GM12874 (cell line): ENCODE results near the gene SESN2.

Source experiments
- TF ChIP-seq, protein P1 (sequence below): IDR thresholded peaks from 2 replicates; pipeline ENCODE4 v1.5.1; 2011; ENCODE audit warnings: low read depth, mild to moderate bottlenecking, control low read depth, low read length, moderate library complexity; ENCODE audit not compliant: insufficient read depth

The SESN2 gene

GRCh38 chr1:28326515-28326914 is 67.2 kb downstream of the SESN2 start:
- TF ChIP-seq, protein P1, sequence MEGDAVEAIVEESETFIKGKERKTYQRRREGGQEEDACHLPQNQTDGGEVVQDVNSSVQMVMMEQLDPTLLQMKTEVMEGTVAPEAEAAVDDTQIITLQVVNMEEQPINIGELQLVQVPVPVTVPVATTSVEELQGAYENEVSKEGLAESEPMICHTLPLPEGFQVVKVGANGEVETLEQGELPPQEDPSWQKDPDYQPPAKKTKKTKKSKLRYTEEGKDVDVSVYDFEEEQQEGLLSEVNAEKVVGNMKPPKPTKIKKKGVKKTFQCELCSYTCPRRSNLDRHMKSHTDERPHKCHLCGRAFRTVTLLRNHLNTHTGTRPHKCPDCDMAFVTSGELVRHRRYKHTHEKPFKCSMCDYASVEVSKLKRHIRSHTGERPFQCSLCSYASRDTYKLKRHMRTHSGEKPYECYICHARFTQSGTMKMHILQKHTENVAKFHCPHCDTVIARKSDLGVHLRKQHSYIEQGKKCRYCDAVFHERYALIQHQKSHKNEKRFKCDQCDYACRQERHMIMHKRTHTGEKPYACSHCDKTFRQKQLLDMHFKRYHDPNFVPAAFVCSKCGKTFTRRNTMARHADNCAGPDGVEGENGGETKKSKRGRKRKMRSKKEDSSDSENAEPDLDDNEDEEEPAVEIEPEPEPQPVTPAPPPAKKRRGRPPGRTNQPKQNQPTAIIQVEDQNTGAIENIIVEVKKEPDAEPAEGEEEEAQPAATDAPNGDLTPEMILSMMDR = no peak

- TF ChIP-seq, protein P1 = no peak
Measured at GRCh38 chr1:28326984-28327383, 67.7 kb downstream of the SESN2 start.

- TF ChIP-seq, protein P1 = no peak
Measured at GRCh38 chr1:28328228-28328648, 68.9 kb downstream of the SESN2 start.

DNA sequence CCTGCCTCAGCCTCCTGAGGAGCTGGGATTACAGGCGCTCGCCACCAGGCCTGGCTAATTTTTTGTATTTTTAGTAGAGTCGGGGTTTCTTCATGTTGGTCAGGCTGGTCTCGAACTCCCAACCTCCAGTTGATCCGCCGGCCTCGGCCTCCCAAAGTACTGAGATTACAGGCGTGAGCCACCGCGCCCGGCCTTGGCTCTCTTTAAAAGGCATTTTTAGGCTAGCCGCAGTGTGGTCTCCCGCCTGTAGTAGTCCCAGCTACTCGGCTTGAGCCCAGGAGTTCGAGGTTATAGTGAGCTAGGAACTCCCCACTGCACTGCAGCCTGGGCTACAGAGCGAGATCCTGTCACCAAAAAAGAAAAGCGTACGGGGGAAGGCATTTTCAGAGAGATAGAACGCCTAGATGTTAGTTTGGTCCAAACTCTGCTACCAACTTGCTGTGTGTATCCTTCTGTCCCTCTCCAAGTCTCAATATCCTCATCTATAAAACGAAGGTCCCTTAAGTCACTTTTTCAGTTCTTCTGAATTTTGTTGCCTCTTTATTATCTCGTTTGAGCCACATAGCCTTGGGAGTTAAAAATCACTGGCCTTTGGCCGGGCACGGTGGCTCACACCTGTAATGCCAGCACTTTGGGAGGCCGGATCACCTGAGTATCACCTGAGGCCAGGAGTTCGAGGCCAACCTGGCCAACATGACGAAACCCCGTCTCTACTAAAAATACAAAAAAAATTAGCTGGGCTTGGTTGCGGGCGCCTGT is 70.3 kb downstream of the SESN2 start:
- TF ChIP-seq, protein P1 = no peak
